Fibroblast of villous mesenchyme (primary cell): ENCODE data around the gene CCDC93. TPM values are rescaled to one million over a fixed set of nuclear protein-coding genes. Genes with fewer than 3 reads are reported as not detected.

ENCODE experiments used
- DNase-seq: peaks from one replicate; pipeline ENCODE4 v3.0.0-alpha.2; 2010; ENCODE audit warnings: low read depth
- H3K4me3 ChIP-seq: 2 replicates; pipeline ENCODE4 v1.5.1; 2011; ENCODE audit warnings: low read depth, mild to moderate bottlenecking, low read length
- total RNA-seq: library from RNA; depleted of rRNA; stranded (reverse); fragments of >200 nt; gene quantifications from 2 replicates; pipeline ENCODE4 v1.2.3, GENCODE V29; 2012
- TF ChIP-seq, protein P1 (sequence below): IDR thresholded peaks from 2 replicates; pipeline ENCODE4 v1.5.1; 2012; ENCODE audit warnings: low read depth, mild to moderate bottlenecking, low read length; ENCODE audit not compliant: insufficient read depth

CCDC93 gene
- total RNA-seq, 1 donor = 28.1 TPM

GRCh38 chr2:117940436-117940835 is 73.4 kb downstream of the CCDC93 start:
- DNase-seq = no peak
- TF ChIP-seq, protein P1, sequence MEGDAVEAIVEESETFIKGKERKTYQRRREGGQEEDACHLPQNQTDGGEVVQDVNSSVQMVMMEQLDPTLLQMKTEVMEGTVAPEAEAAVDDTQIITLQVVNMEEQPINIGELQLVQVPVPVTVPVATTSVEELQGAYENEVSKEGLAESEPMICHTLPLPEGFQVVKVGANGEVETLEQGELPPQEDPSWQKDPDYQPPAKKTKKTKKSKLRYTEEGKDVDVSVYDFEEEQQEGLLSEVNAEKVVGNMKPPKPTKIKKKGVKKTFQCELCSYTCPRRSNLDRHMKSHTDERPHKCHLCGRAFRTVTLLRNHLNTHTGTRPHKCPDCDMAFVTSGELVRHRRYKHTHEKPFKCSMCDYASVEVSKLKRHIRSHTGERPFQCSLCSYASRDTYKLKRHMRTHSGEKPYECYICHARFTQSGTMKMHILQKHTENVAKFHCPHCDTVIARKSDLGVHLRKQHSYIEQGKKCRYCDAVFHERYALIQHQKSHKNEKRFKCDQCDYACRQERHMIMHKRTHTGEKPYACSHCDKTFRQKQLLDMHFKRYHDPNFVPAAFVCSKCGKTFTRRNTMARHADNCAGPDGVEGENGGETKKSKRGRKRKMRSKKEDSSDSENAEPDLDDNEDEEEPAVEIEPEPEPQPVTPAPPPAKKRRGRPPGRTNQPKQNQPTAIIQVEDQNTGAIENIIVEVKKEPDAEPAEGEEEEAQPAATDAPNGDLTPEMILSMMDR = no peak
- no peak overlapping the region for H3K4me3 ChIP-seq

GRCh38 chr2:117938611-117939010 is 75.3 kb downstream of the CCDC93 start:
- TF ChIP-seq, protein P1 = no peak
- H3K4me3 ChIP-seq = no peak overlapping the region
- DNase-seq = no peak

GRCh38 chr2:117936871-117937428 is 76.9 kb downstream of the CCDC93 start:
- DNase-seq = peak; percentile 39
- no peak overlapping the region for H3K4me3 ChIP-seq
- TF ChIP-seq, protein P1 = no peak

DNA sequence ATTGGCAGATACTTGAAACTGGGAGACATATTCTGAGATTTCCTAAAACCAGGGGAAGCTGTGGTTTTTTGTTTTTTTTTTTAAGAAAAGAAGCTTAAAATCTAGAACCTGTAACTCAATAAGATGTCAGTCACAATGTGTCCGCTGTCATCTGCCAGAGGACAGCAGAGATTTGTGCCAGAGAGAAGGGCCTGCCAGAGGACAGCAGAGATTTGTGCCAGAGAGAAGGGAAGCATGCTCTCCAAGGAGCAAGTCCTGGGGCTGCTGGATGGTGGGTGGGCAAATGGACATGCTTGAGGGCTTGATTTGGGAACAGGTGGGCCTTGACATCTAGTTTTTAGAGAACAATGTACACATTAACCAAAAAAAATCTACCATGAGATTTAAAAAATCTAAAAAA is 77.9 kb downstream of the CCDC93 start:
- H3K4me3 ChIP-seq = no peak overlapping the region
- DNase-seq = no peak
- TF ChIP-seq, protein P1 = no peak

GRCh38 chr2:117935456-117935855 is 78.4 kb downstream of the CCDC93 start:
- DNase-seq = no peak
- TF ChIP-seq, protein P1 = no peak
- H3K4me3 ChIP-seq = no peak overlapping the region

- peak; percentile 30 for DNase-seq
- no peak overlapping the region for H3K4me3 ChIP-seq
- TF ChIP-seq, protein P1 = no peak
These were observed 80.0 kb downstream of the CCDC93 start for GRCh38 chr2:117933884-117934354.

- TF ChIP-seq, protein P1 = no peak
- no peak for DNase-seq
- H3K4me3 ChIP-seq = no peak overlapping the region
These were observed 81.9 kb downstream of the CCDC93 start for GRCh38 chr2:117931978-117932377.
